Ectodermal cell (in vitro differentiated cells): ENCODE measurements around the gene DGKB.

ENCODE experiments used
- H3K27ac ChIP-seq: 2 replicates; pipeline ENCODE4 v1.7.0; 2013; ENCODE audit warnings: mild to moderate bottlenecking, low read depth, low read length; ENCODE audit not compliant: insufficient read depth, poor library complexity, severe bottlenecking
- H3K27me3 ChIP-seq: 2 replicates; pipeline ENCODE4 v1.7.0; 2013; ENCODE audit warnings: mild to moderate bottlenecking, low read length; ENCODE audit not compliant: insufficient read depth, control insufficient read depth, poor library complexity, severe bottlenecking
- H3K36me3 ChIP-seq: one replicate; pipeline ENCODE4 v1.7.0; 2013; ENCODE audit warnings: low read length; ENCODE audit not compliant: control insufficient read depth, insufficient read depth
- H3K4me1 ChIP-seq: one replicate; pipeline ENCODE4 v1.7.0; 2013; ENCODE audit warnings: low read length; ENCODE audit not compliant: control insufficient read depth, insufficient read depth
- H3K4me3 ChIP-seq: 2 replicates; pipeline ENCODE4 v1.7.0; 2013; ENCODE audit warnings: low read depth, low read length, control low read depth; ENCODE audit not compliant: insufficient read depth
- H3K9me3 ChIP-seq: 2 replicates; pipeline ENCODE4 v1.7.0; 2013; ENCODE audit warnings: mild to moderate bottlenecking, low read length, moderate library complexity; ENCODE audit not compliant: control insufficient read depth
- WGBS, 2 experiments: methylation state at CpG; one replicate each; pipeline ENCODE4 v1.1.7; 2013; ENCODE audit warnings: missing lambda C conversion rate in 2 of 2; 5-methylcytosine and 5-hydroxymethylcytosine counted together

DGKB gene

GRCh38 chr7:14179781-14180180, 722.8 kb downstream of the DGKB start:
- Histone ChIP-seq H3K4me3 (no peak overlapping the region), H3K27me3 (no peaks in the 10 kb centered on the region), H3K9me3 (no peaks in the 10 kb centered on the region), H3K4me1 (no peaks in the 10 kb centered on the region), H3K36me3 (no peaks in the 10 kb centered on the region), H3K27ac (no peak overlapping the region)
- WGBS, 2 experiments, result 95 to 96% methylated on average over 6 of the region's 6 CpGs

- no peak overlapping the region for H3K27ac ChIP-seq
- H3K4me3 ChIP-seq, result no peak overlapping the region
- H3K27me3 ChIP-seq, result no peaks in the 10 kb centered on the region
- no peaks in the 10 kb centered on the region for H3K36me3 ChIP-seq
- no peaks in the 10 kb centered on the region for H3K4me1 ChIP-seq
- 95 to 96% methylated on average over 5 of the region's 5 CpGs for WGBS, 2 experiments
- H3K9me3 ChIP-seq, result no peaks in the 10 kb centered on the region
These were observed 724.7 kb downstream of the DGKB start for GRCh38 chr7:14177876-14178275.

- Histone ChIP-seq H3K4me1 (no peaks in the 10 kb centered on the region), H3K9me3 (no peaks in the 10 kb centered on the region), H3K36me3 (no peaks in the 10 kb centered on the region), H3K27ac (no peak overlapping the region), H3K4me3 (no peak overlapping the region), H3K27me3 (no peaks in the 10 kb centered on the region)
- WGBS, 2 experiments, result 91 to 100% methylated on average over 2 of the region's 2 CpGs
These were observed 731.7 kb downstream of the DGKB start for GRCh38 chr7:14170872-14171271.

- H3K27me3 ChIP-seq, result no peaks in the 10 kb centered on the region
- H3K27ac ChIP-seq, result no peak overlapping the region
- no peaks in the 10 kb centered on the region for H3K36me3 ChIP-seq
- no peaks in the 10 kb centered on the region for H3K4me1 ChIP-seq
- WGBS, 2 experiments, result 95% methylated on average over 2 of the region's 2 CpGs; no CpG with 5 or more reads in 1 of the 2 experiments
- H3K4me3 ChIP-seq, result no peak overlapping the region
- H3K9me3 ChIP-seq, result no peaks in the 10 kb centered on the region
These were observed 744.4 kb downstream of the DGKB start for GRCh38 chr7:14158111-14158510.

DNA sequence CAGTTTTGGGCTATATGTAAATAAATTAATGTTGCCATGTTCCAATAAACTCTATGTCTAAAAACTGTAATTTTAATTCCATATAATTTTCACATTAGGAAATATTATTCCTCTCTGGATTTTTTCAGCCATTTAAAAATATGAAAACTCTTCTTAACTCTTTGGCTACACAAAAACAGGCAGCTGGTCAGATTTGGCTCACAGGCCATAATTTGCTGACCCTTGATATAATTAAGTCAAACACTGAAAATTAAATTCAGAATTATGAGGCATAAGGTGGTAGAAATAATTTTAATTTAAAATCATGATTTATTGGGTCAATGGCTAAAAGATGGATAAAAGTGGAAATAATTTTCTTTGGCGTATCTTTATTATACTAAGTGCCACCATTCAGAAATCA, 746.1 kb downstream of the DGKB start:
- H3K4me1 ChIP-seq, result no peaks in the 10 kb centered on the region
- WGBS, 2 experiments, result no CpG with 5 or more reads among the region's 1 CpG
- H3K27me3 ChIP-seq, result no peaks in the 10 kb centered on the region
- H3K36me3 ChIP-seq, result no peaks in the 10 kb centered on the region
- H3K9me3 ChIP-seq, result no peaks in the 10 kb centered on the region
- H3K27ac ChIP-seq, result no peak overlapping the region
- no peak overlapping the region for H3K4me3 ChIP-seq

DNA sequence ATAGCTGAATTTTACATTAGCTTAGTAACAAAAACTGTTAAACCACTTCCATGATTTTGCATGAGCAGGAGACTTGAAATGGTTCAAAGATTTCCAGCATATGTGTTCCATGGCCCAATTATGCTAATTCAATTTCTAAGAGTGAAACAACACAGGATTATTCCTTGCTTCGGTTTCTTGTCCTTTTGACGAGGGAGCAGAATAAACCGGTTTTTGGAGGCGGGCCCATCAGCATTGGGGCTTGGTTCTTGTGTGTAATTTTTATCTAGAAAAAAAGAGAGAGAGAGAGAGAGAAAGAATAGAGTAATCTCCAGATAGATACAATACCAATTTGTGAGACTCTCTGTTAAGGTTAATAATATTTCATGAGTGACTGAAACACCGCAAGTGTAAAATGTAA, 753.6 kb downstream of the DGKB start:
- no peaks in the 10 kb centered on the region for H3K36me3 ChIP-seq
- 90 to 93% methylated on average over 4 to 5 of the region's 5 CpGs for WGBS, 2 experiments

DNA sequence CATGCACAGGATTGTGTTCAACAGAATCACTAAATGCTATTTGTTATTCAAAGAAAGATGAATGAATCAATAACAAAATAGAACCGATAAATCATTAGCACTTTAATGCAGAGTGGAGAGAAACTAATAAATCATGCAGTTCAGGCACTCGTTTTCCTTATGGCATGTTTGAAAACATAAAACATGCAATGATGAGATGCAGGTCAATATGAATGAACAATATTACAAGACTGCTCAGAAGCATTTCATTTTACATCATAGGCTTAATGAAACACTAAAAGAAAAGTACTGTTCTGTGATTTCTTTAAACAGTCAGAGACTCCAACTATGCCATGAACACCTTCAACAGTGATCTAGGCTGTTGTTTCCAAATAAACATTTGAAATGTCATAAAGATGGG, 755.0 kb downstream of the DGKB start:
- Histone ChIP-seq H3K36me3 (no peaks in the 10 kb centered on the region), H3K27me3 (no peaks in the 10 kb centered on the region), H3K27ac (no peak overlapping the region), H3K4me1 (no peaks in the 10 kb centered on the region), H3K9me3 (no peaks in the 10 kb centered on the region), H3K4me3 (no peak overlapping the region)
- 92 to 93% methylated on average over 2 of the region's 2 CpGs for WGBS, 2 experiments

More for the DNA sequence above, 753.6 kb downstream of the DGKB start:
- Histone ChIP-seq H3K27me3 (no peaks in the 10 kb centered on the region), H3K27ac (no peak overlapping the region), H3K4me3 (no peak overlapping the region), H3K4me1 (no peaks in the 10 kb centered on the region), H3K9me3 (no peaks in the 10 kb centered on the region)

GRCh38 chr7:14144538-14144937, 758.0 kb downstream of the DGKB start:
- no peak overlapping the region for H3K4me3 ChIP-seq
- H3K36me3 ChIP-seq, result no peaks in the 10 kb centered on the region
- H3K27me3 ChIP-seq, result no peaks in the 10 kb centered on the region
- H3K27ac ChIP-seq, result no peak overlapping the region
- WGBS, 2 experiments, result 91 to 100% methylated on average over 1 to 2 of the region's 2 CpGs
- H3K4me1 ChIP-seq, result no peaks in the 10 kb centered on the region
- H3K9me3 ChIP-seq, result no peaks in the 10 kb centered on the region

GRCh38 chr7:14144109-14144508, 758.4 kb downstream of the DGKB start:
- H3K27me3 ChIP-seq, result no peaks in the 10 kb centered on the region
- no peak overlapping the region for H3K27ac ChIP-seq
- 87 to 97% methylated on average over 1 of the region's 1 CpG for WGBS, 2 experiments
- no peaks in the 10 kb centered on the region for H3K9me3 ChIP-seq
- H3K36me3 ChIP-seq, result no peaks in the 10 kb centered on the region
- no peaks in the 10 kb centered on the region for H3K4me1 ChIP-seq
- no peak overlapping the region for H3K4me3 ChIP-seq

GRCh38 chr7:14137676-14138075, 764.9 kb downstream of the DGKB start:
- 81 to 95% methylated on average over 2 of the region's 2 CpGs for WGBS, 2 experiments
- Histone ChIP-seq H3K27ac (no peak overlapping the region), H3K9me3 (no peaks in the 10 kb centered on the region), H3K4me1 (no peaks in the 10 kb centered on the region), H3K36me3 (no peaks in the 10 kb centered on the region), H3K4me3 (no peak overlapping the region), H3K27me3 (no peaks in the 10 kb centered on the region)

- WGBS, 2 experiments, result 100% methylated on average over 1 of the region's 1 CpG
- Histone ChIP-seq H3K27ac (no peak overlapping the region), H3K4me3 (no peak overlapping the region), H3K4me1 (no peaks in the 10 kb centered on the region), H3K27me3 (no peaks in the 10 kb centered on the region), H3K9me3 (no peaks in the 10 kb centered on the region), H3K36me3 (no peaks in the 10 kb centered on the region)
These were observed 768.8 kb downstream of the DGKB start for GRCh38 chr7:14133752-14134151.
